GM12878 (cell line): Measurements from ENCODE around the gene GLT8D1. TPM values are rescaled to one million over a fixed set of nuclear protein-coding genes. Genes with fewer than 3 reads are reported as not detected.

Experiments used
- CHD1 ChIP-seq: IDR thresholded peaks from 2 replicates; pipeline ENCODE4 v1.6.1; 2012; ENCODE audit warnings: low read depth, low read length, improper control_type of control experiment
- CUX1 ChIP-seq: IDR thresholded peaks from 2 replicates; pipeline ENCODE4 v1.6.1; 2012; ENCODE audit warnings: improper control_type of control experiment, low read depth, low read length; ENCODE audit not compliant: insufficient replicate concordance
- KAT2A ChIP-seq: conservative IDR thresholded peaks from 2 replicates; pipeline ENCODE4 v1.6.1; 2011; ENCODE audit warnings: low read depth, low read length; ENCODE audit not compliant: control insufficient read depth
- NKRF ChIP-seq: fragments of 450-650 bp; conservative IDR thresholded peaks from 2 replicates; pipeline ENCODE4 v1.6.1; 2017; ENCODE audit warnings: mild to moderate bottlenecking, moderate library complexity
- POLR2A ChIP-seq: IDR thresholded peaks from 2 replicates; pipeline ENCODE4 v1.6.1; 2011; ENCODE audit warnings: low read depth, mild to moderate bottlenecking, low read length
- RB1 ChIP-seq: fragments of 450-650 bp; formaldehyde crosslinking; IDR thresholded peaks from 2 replicates; pipeline ENCODE4 v1.6.1; 2017; ENCODE audit warnings: mild to moderate bottlenecking, borderline replicate concordance
- RBBP5 ChIP-seq: fragments of 200-600 bp; sonication (generic); conservative IDR thresholded peaks from 2 replicates; pipeline ENCODE4 v1.6.1; 2016
- REST ChIP-seq: IDR thresholded peaks from 2 replicates; pipeline ENCODE4 v1.6.1; 2012; ENCODE audit warnings: mild to moderate bottlenecking, low read depth, low read length
- RFX5 ChIP-seq: IDR thresholded peaks from 2 replicates; pipeline ENCODE4 v1.6.1; 2011; ENCODE audit warnings: low read depth, low read length, improper control_type of control experiment
- SMAD1 ChIP-seq: fragments of 450-650 bp; IDR thresholded peaks from 2 replicates; pipeline ENCODE4 v1.6.1; 2018; ENCODE audit warnings: mild to moderate bottlenecking, low read depth; ENCODE audit not compliant: partially characterized antibody
- SMC3 ChIP-seq: IDR thresholded peaks from 2 replicates; pipeline ENCODE4 v1.6.1; 2011; ENCODE audit warnings: low read length, improper control_type of control experiment, borderline replicate concordance
- SUPT20H ChIP-seq: IDR thresholded peaks from 2 replicates; pipeline ENCODE4 v1.6.1; 2011; ENCODE audit warnings: low read depth, mild to moderate bottlenecking, low read length, moderate library complexity, borderline replicate concordance; ENCODE audit not compliant: control insufficient read depth
- TCF3 ChIP-seq: IDR thresholded peaks from 2 replicates; pipeline ENCODE4 v1.6.1; 2012; ENCODE audit warnings: low read depth, mild to moderate bottlenecking, low read length, borderline replicate concordance; ENCODE audit not compliant: insufficient read depth
- ZBTB11 ChIP-seq: fragments of 450-650 bp; formaldehyde crosslinking; IDR thresholded peaks from 2 replicates; pipeline ENCODE4 v1.5.0; 2022; ENCODE audit warnings: mild to moderate bottlenecking, missing genetic modification characterization
- polyA plus RNA-seq, 11 experiments: library from polyadenylated mRNA; depleted of rRNA in 4 of 11; unstranded in 6 of 11; stranded (reverse) in 5 of 11; fragments of >200 nt; fragmentation: Nextera tagmentation in 4 of 11; fragmentation: Illumina TruSeq in 1 of 11; extraction: Ambion mirVana in 4 of 11; extraction: Trizol in 1 of 11; gene quantifications; 1 replicate in 1 of 11; 2 replicates in 10 of 11; pipeline versions ENCODE4 v1.2.1 to v1.2.3, GENCODE V29; 2011 to 2016; ENCODE audit warnings: inconsistent platforms in 2 of 11, missing spikeins in 2 of 11, low read depth in 1 of 11
- total RNA-seq, 4 experiments: library from RNA; depleted of rRNA in 3 of 4; stranded (reverse); fragments of >200 nt in 3 of 4; fragmentation: Illumina TruSeq in 1 of 4; extraction: Trizol in 1 of 4; gene quantifications; 2 replicates each; pipeline versions ENCODE4 v1.2.1 to v1.2.3, GENCODE V29; 2013 to 2021

GLT8D1 gene
- total and polyA plus RNA-seq, 10 of the 15 experiments (the other 5 are each of a cell fraction or from before 2014, with no cell fraction given), result 25.3 to 73.4 (median 48.4) TPM

GRCh38 chr3:52704611-52705437 is 767 bp downstream of the GLT8D1 start (continued):
- TF ChIP-seq ZBTB11, result no peak
- no peak for TF ChIP-seq RFX5
- TF ChIP-seq NKRF, result 0 out of 2 replicates have a peak, but pooled peaks have one; percentile 34
- TF ChIP-seq CUX1, result no peak
- TF ChIP-seq POLR2A, result peak; percentile 45
- TF ChIP-seq RBBP5, result no peak
- TF ChIP-seq TCF3, result no peak
- TF ChIP-seq RB1, result no peak
- TF ChIP-seq REST, result no peak
- no peak for TF ChIP-seq KAT2A
- no peak for TF ChIP-seq CHD1
- no peak for TF ChIP-seq SUPT20H
- no peak for TF ChIP-seq SMC3
- no peak for TF ChIP-seq SMAD1
